GM23338 (cell line): ENCODE measurements around the gene TPM2.

Experiments used
- CREB1 ChIP-seq: fragments of 250-450 bp; sonication (Bioruptor Pico); IDR thresholded peaks from 2 replicates; pipeline ENCODE4 v1.5.0; 2020; ENCODE audit warnings: low read depth, mild to moderate bottlenecking, moderate library complexity
- EZH2phosphoT487 ChIP-seq: fragments of 200-600 bp; sonication (generic); IDR thresholded peaks from one replicate; pipeline ENCODE4 v1.8.1; 2018; ENCODE audit warnings: antibody characterized with exemption; ENCODE audit not compliant: unreplicated experiment
- JUNB ChIP-seq: IDR thresholded peaks from one replicate; pipeline ENCODE4 v1.6.1; 2016; ENCODE audit warnings: antibody characterized with exemption; ENCODE audit not compliant: unreplicated experiment
- POLR2AphosphoS5 ChIP-seq: IDR thresholded peaks from 2 replicates; pipeline ENCODE4 v1.6.1; 2016; ENCODE audit warnings: antibody characterized with exemption, low read depth
- TF ChIP-seq, protein P1 (sequence below), 2 experiments: fragments of 200-600 bp in 1 of 2; sonication (generic) in 1 of 2; conservative IDR thresholded peaks; 2 replicates each; pipeline versions ENCODE4 v1.5.1 to v1.6.1; 2016 to 2017; ENCODE audit warnings: antibody characterized with exemption in 2 of 2, low read depth in 2 of 2, mild to moderate bottlenecking in 2 of 2, moderate library complexity in 1 of 2

DNA sequence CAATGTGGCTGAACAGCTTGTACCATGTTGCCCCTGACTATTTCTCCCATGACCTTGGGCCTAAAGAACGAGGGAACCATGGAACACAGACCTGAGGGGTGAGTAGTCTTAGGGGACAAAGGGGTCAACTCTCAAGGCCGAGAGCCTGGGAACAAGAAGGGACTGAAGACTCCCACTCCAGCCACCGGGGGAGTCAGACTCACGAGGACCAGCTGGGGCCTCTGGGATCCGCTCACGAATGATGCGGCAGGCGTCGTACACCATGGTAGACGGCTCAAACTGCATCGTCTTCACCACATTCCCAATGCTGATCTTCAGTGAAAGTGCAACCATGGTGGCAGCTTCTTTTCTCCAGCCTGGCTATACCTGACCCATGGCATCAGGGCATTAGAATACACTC is 35.6 kb upstream of the TPM2 start:
- TF ChIP-seq, protein P1, sequence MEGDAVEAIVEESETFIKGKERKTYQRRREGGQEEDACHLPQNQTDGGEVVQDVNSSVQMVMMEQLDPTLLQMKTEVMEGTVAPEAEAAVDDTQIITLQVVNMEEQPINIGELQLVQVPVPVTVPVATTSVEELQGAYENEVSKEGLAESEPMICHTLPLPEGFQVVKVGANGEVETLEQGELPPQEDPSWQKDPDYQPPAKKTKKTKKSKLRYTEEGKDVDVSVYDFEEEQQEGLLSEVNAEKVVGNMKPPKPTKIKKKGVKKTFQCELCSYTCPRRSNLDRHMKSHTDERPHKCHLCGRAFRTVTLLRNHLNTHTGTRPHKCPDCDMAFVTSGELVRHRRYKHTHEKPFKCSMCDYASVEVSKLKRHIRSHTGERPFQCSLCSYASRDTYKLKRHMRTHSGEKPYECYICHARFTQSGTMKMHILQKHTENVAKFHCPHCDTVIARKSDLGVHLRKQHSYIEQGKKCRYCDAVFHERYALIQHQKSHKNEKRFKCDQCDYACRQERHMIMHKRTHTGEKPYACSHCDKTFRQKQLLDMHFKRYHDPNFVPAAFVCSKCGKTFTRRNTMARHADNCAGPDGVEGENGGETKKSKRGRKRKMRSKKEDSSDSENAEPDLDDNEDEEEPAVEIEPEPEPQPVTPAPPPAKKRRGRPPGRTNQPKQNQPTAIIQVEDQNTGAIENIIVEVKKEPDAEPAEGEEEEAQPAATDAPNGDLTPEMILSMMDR (conservative IDR thresholded peaks at IDR 0.05; ENCODE audit: low read depth in 2 of 2): peak in 1 of 2 experiments; percentile 4; a peak in 1 of 4 replicates
- TF ChIP-seq EZH2phosphoT487 (no peak), JUNB (no peak), CREB1 (CRISPR knock-in tag) (no peak), POLR2AphosphoS5 (no peak)
